HepG2 (cell line): ENCODE results near the gene HSD17B8. TPM values are rescaled to one million over a fixed set of nuclear protein-coding genes. Genes with fewer than 3 reads are reported as not detected.
A peak's percentile ranks its signal among the peaks of the same experiment; 100 is the strongest.

Experiments used
- AKAP8 ChIP-seq: sonication (generic); formaldehyde crosslinking; IDR thresholded peaks from 2 replicates; pipeline ENCODE4 v1.5.1; 2020; ENCODE audit warnings: mild to moderate bottlenecking, missing genetic modification reagents
- BCLAF1 ChIP-seq: fragments of 450-650 bp; IDR thresholded peaks from 2 replicates; pipeline ENCODE4 v1.6.1; 2017; ENCODE audit warnings: mild to moderate bottlenecking
- BRCA1 ChIP-seq: sonication (generic); formaldehyde crosslinking; IDR thresholded peaks from 2 replicates; pipeline ENCODE4 v1.4.0; 2020; ENCODE audit warnings: missing genetic modification reagents
- GMEB1 ChIP-seq: sonication (generic); formaldehyde crosslinking; IDR thresholded peaks from 2 replicates; pipeline ENCODE4 v1.5.1; 2020; ENCODE audit warnings: missing genetic modification reagents, mild to moderate bottlenecking, borderline replicate concordance
- KAT8 ChIP-seq: IDR thresholded peaks from 2 replicates; pipeline ENCODE4 v1.6.1; 2016; ENCODE audit warnings: missing genetic modification reagents, missing compliant biosample characterization
- KDM2A ChIP-seq: sonication (generic); formaldehyde crosslinking; IDR thresholded peaks from 2 replicates; pipeline ENCODE4 v1.4.0; 2020; ENCODE audit warnings: low read depth, missing genetic modification reagents, borderline replicate concordance
- MED13 ChIP-seq: sonication (generic); formaldehyde crosslinking; IDR thresholded peaks from 2 replicates; pipeline ENCODE4 v1.5.0; 2020; ENCODE audit warnings: missing genetic modification reagents
- MXI1 ChIP-seq: IDR thresholded peaks from 3 replicates; pipeline ENCODE4 v1.6.1; 2012; ENCODE audit warnings: low read depth, low read length, inconsistent platforms, borderline replicate concordance
- NKX3-1 ChIP-seq: sonication (generic); formaldehyde crosslinking; IDR thresholded peaks from 2 replicates; pipeline ENCODE4 v1.5.0; 2020; ENCODE audit warnings: missing genetic modification reagents
- NRL ChIP-seq: sonication (generic); formaldehyde crosslinking; IDR thresholded peaks from 2 replicates; pipeline ENCODE4 v1.5.0; 2020; ENCODE audit warnings: missing genetic modification reagents, mild to moderate bottlenecking, moderate library complexity, borderline replicate concordance
- REXO4 ChIP-seq: sonication (generic); formaldehyde crosslinking; IDR thresholded peaks from 2 replicates; pipeline ENCODE4 v1.8.0; 2022; ENCODE audit warnings: missing genetic modification reagents, mild to moderate bottlenecking, borderline replicate concordance
- SIX4 ChIP-seq: sonication (generic); formaldehyde crosslinking; IDR thresholded peaks from 2 replicates; pipeline ENCODE4 v1.4.0; 2020; ENCODE audit warnings: missing genetic modification reagents
- SKI ChIP-seq: fragments of 450-650 bp; IDR thresholded peaks from one replicate; pipeline ENCODE4 v1.6.1; 2018; ENCODE audit warnings: mild to moderate bottlenecking; ENCODE audit not compliant: partially characterized antibody
- TSC22D2 ChIP-seq: sonication (generic); formaldehyde crosslinking; IDR thresholded peaks from 2 replicates; pipeline ENCODE4 v1.5.1; 2020; ENCODE audit warnings: missing genetic modification reagents, mild to moderate bottlenecking, borderline replicate concordance
- ZFP41 ChIP-seq: sonication (generic); formaldehyde crosslinking; IDR thresholded peaks from 2 replicates; pipeline ENCODE4 v1.4.0; 2020; ENCODE audit warnings: mild to moderate bottlenecking, missing genetic modification reagents, borderline replicate concordance
- ZNF160 ChIP-seq: sonication (generic); formaldehyde crosslinking; IDR thresholded peaks from 2 replicates; pipeline ENCODE4 v1.8.0; 2022; ENCODE audit warnings: mild to moderate bottlenecking, inconsistent platforms, missing genetic modification reagents
- ZNF264 ChIP-seq: sonication (generic); formaldehyde crosslinking; IDR thresholded peaks from 2 replicates; pipeline ENCODE4 v1.4.0; 2020; ENCODE audit warnings: missing genetic modification reagents
- ZNF317 ChIP-seq: sonication (generic); formaldehyde crosslinking; IDR thresholded peaks from 2 replicates; pipeline ENCODE4 v1.5.0; 2020; ENCODE audit warnings: mild to moderate bottlenecking, missing genetic modification reagents
- ZNF432 ChIP-seq: sonication (generic); formaldehyde crosslinking; IDR thresholded peaks from 2 replicates; pipeline ENCODE4 v1.5.0; 2020; ENCODE audit warnings: missing genetic modification reagents, mild to moderate bottlenecking, borderline replicate concordance
- ZNF530 ChIP-seq: sonication (generic); formaldehyde crosslinking; IDR thresholded peaks from 2 replicates; pipeline ENCODE4 v1.5.0; 2020; ENCODE audit warnings: low read depth, mild to moderate bottlenecking, missing genetic modification reagents
- ZNF567 ChIP-seq: sonication (generic); formaldehyde crosslinking; IDR thresholded peaks from 2 replicates; pipeline ENCODE4 v1.8.1; 2023; ENCODE audit warnings: mild to moderate bottlenecking, missing genetic modification reagents, borderline replicate concordance
- ZNF577 ChIP-seq: sonication (generic); formaldehyde crosslinking; IDR thresholded peaks from 2 replicates; pipeline ENCODE4 v1.4.0; 2020; ENCODE audit warnings: mild to moderate bottlenecking, low read depth, missing genetic modification reagents, borderline replicate concordance
- ZNF598 ChIP-seq: sonication (generic); formaldehyde crosslinking; IDR thresholded peaks from 2 replicates; pipeline ENCODE4 v1.5.1; 2020; ENCODE audit warnings: mild to moderate bottlenecking, missing genetic modification reagents, borderline replicate concordance
- ZNF670 ChIP-seq: sonication (generic); formaldehyde crosslinking; IDR thresholded peaks from 2 replicates; pipeline ENCODE4 v1.8.0; 2022; ENCODE audit warnings: mild to moderate bottlenecking, missing genetic modification reagents, borderline replicate concordance
- ZNF672 ChIP-seq: sonication (generic); formaldehyde crosslinking; IDR thresholded peaks from 2 replicates; pipeline ENCODE4 v1.8.1; 2022; ENCODE audit warnings: missing genetic modification reagents
- ZSCAN9 ChIP-seq: IDR thresholded peaks from 2 replicates; pipeline ENCODE4 v1.6.1; 2016; ENCODE audit warnings: borderline replicate concordance
- polyA plus RNA-seq, 8 experiments: library from polyadenylated mRNA; depleted of rRNA in 3 of 8; stranded (reverse) in 7 of 8; unstranded in 1 of 8; fragments of >200 nt; fragmentation: Illumina TruSeq in 4 of 8; extraction: Trizol in 4 of 8; gene quantifications; 2 replicates each; pipeline versions ENCODE4 v1.2.1 to v1.2.3, GENCODE V29; 2011 to 2016; ENCODE audit warnings: low read depth in 4 of 8, missing spikeins in 1 of 8, mixed read lengths in 1 of 8; ENCODE audit not compliant: insufficient read depth in 1 of 8
- total RNA-seq, 5 experiments: library from RNA; depleted of rRNA; stranded (reverse); fragments of >200 nt; fragmentation: Illumina TruSeq; extraction: Trizol; gene quantifications; 2 replicates each; pipeline ENCODE4 v1.2.3, GENCODE V29; 2016; ENCODE audit warnings: low read depth in 1 of 5

The HSD17B8 gene
- total and polyA plus RNA-seq, 2 of the 13 experiments (the other 11 are each of a cell fraction or from before 2014, with no cell fraction given) = 12.6 to 20.1 TPM

- TF ChIP-seq BCLAF1 = no peak
- peak; percentile 57; the same call in 1 of the 2 replicates for TF ChIP-seq ZNF317
- TF ChIP-seq MXI1 = peak; percentile 86; the same call in 2 of the 3 replicates
- TF ChIP-seq MED13 (CRISPR knock-in tag) = peak; percentile 77; the same call in 1 of the 2 replicates
- peak; percentile 46; the same call in 1 of the 2 replicates for TF ChIP-seq ZNF598
- TF ChIP-seq GMEB1 = peak; percentile 80
- TF ChIP-seq ZNF530 (CRISPR knock-in tag) = no peak
- peak; percentile 62; the same call in 1 of the 2 replicates for TF ChIP-seq ZNF264 (CRISPR knock-in tag)
- peak; percentile 89 for TF ChIP-seq NRL (CRISPR knock-in tag)
- 0 out of 2 replicates have a peak, but pooled peaks have one; percentile 17 for TF ChIP-seq TSC22D2 (CRISPR knock-in tag)
- TF ChIP-seq ZNF670 (CRISPR knock-in tag) = peak; percentile 97
- TF ChIP-seq KAT8 (CRISPR knock-in tag) = peak; percentile 92
- TF ChIP-seq AKAP8 (CRISPR knock-in tag) = peak; percentile 80
- TF ChIP-seq ZFP41 (CRISPR knock-in tag) = peak; percentile 72; the same call in 1 of the 2 replicates
- no peak for TF ChIP-seq REXO4
- TF ChIP-seq ZNF567 (CRISPR knock-in tag) = peak; percentile 65; the same call in 1 of the 2 replicates
- no peak for TF ChIP-seq ZNF577 (CRISPR knock-in tag)
- peak; percentile 92 for TF ChIP-seq ZNF160 (CRISPR knock-in tag)
- TF ChIP-seq ZNF432 = no peak
- no peak for TF ChIP-seq BRCA1 (CRISPR knock-in tag)
- peak; percentile 94 for TF ChIP-seq SKI
- peak; percentile 89 for TF ChIP-seq KDM2A (CRISPR knock-in tag)
- TF ChIP-seq ZNF672 (CRISPR knock-in tag) = no peak
- TF ChIP-seq ZSCAN9 (CRISPR knock-in tag) = peak; percentile 78
- peak; percentile 72 for TF ChIP-seq NKX3-1 (CRISPR knock-in tag)
- peak; percentile 4; the same call in 1 of the 2 replicates for TF ChIP-seq SIX4 (CRISPR knock-in tag)
Measured at GRCh38 chr6:33200219-33201146, 4.0 kb upstream of the HSD17B8 start, which contains the start of the genes RXRB and SLC39A7 (continued).
